NCI-H82 treated with DMSO at 0.1 percent for 48 hours (cell line): ENCODE measurements around the gene FGFR3.

Experiments used
- DNase-seq: peaks from one replicate; lab custom pipeline; 2025; ENCODE audit not compliant: unreplicated experiment; lab: John Stamatoyannopoulos, UW

FGFR3 gene

DNA sequence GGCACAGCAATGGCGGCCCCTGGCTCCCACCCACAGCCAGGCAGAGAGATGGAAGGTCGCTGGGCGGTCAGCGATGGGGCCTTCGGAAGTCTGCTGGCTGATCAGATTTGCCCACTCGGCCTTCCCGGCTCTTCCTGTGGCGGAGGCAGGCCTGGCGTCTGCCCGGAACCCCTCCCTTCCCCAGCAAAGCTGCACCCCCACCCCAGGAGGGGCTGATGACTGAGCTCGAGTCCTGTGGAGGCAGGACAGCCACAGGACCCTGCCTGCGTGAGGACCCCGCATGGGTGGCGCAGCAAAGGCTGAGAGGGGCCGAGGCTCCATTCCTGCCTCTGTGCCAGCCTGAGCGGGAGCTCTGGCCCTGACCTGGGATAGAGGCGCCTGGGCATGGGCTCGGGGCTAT is 37.0 kb upstream of the FGFR3 start:
- DNase-seq: no peak

DNA sequence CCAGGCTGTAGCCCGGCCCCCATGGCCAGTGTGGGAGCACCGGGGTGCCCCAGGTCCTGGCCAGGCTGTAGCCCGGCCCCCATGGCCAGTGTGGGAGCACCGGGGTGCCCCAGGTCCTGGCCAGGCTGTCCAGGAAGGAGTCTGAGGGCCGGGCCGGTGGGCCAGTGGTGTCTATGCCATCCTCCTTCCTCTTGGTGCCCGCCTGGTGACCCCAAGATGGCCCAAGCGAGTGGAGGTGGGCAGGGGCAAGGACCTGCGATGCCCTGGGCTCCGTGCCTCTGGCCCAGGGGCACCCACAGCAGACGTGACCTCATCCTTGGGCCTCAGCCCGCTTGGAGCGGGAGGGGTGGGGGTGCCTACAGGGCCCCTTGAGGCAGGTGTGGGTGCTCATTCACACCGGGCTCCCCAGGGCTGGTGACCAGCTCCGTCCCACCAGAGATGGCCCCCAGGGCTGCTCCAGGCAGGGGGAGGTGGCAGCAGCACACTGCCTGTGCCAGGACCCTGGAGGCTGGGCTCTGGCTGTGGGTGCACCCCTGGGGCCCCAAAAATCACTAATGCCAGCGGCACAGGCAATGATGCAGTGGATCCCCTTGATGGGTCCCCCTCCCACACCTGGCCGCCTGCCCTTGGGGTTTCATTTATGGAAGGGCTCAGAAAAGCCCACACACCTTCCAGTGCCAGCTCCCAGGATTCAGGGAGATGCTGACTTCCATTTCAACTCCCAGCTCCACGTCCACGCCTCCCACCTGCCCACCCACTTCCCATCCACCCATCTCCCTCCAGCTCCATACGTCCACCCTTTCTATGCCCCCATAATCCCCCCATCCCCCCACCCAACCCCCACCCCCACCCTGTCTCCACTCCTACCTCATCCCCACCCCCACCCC is 36.0 kb upstream of the FGFR3 start:
- no peak for DNase-seq

DNA sequence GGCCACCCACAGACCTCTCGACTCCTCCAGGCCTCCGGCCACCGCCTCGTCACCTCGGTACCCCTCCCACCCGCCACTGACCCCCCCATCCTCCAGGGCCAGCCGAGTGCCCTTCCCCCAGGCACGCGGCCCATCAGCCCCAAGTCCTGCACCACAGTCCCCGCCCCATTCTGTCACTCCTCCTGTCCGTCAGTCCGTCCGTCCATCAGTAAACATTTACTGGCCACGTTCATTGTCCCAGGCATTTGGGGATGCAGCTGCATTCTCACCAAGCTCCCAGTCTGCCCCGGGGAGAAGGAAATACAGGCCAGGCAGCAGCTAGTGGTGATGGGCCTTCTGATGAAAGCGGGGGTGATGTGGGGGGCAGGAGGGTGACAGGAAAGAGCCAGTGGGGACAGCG is 35.3 kb upstream of the FGFR3 start:
- no peak for DNase-seq

GRCh38 chr4:1758306-1759121 is 34.6 kb upstream of the FGFR3 start:
- DNase-seq: no peak

DNA sequence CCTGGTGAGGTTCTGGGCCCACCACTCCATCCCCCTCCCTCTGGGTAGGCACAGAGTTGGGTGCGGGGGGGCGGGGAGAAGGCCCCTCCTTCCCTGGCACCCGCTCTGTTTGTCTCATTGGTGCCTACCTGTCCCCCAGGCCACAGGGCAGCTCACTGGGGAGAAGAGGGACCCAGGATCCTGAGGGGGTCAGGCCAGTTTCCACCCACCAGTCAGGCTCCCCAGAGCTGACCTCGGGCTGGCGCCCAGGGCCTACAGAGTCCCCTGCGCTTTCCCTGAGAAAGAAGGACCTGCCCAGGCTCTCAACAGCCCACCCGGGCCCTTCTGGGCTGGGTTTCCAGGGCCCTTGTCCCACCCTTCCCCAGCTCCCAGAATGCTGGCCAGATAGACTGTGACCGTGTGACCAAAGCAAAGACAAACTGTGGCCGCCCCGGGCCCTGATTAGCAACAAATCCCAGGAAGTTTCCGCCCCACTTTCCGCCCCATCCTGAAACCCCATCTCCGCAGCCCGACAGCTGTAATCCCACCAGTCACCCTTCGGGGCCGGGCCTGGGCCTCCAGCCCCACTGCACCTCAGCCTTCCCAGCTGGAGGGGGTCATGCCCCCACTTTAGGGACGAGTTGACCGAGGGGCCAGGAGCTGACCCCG is 33.8 kb upstream of the FGFR3 start:
- no peak for DNase-seq

DNA sequence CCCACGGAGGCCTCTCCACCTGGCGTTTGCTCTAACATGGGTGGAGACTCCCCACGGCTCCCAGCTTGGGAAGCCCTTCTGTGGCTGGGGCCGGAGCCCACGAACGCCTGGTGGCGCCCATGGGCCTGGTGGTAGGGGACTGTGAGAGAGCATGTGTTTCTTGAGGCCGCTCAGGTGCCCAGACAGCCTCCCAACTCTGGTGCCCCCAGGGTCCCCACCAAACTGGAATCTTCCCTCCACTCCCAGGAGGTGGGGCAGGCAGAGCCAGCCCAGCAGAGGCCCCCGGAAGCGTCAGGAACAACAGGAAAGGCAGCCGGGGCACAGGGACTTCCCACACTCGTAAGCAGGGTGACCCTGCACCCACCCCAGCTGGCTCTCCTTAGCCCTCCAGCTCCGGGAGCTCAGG is 33.3 kb upstream of the FGFR3 start:
- no peak for DNase-seq

GRCh38 chr4:1760521-1761071 is 32.5 kb upstream of the FGFR3 start:
- no peak for DNase-seq

- DNase-seq: no peak
These were observed 31.9 kb upstream of the FGFR3 start for GRCh38 chr4:1761130-1761689.

DNA sequence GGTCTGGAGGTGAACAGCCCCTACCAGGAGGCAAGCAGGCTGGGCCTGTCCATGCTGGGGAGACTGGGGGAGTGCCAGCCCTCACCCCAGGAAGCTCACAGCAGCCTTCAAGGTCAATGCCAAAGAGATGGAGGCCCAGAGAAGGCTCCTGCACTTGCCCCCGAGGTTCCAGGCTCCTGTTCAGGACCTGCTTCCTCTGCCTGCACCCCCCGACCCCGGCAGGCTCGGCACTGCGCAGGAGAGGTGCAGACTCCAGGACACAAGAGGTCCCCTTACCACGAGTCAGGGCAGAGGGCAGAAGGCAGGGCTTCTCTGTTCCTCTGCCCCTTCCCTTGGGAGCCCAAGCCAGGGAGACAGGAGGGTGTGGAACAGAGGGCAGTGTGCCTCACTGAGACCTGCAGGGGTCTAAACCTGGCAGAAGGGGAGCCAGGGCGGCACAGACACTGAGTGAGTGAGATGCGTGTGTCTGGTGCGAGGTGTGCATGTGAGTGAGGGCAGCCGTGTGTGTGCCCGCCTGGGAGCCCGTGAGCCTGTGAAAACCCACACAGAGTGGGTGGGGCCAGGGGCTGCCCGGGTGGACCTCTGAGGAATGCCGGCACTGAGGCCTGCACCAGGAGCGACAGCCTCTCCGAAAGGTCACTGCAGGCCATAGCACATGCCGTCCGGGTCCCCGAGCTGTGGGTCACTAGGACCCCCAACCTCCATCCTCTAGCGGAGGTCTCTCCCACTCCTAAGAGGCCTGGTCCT is 30.7 kb upstream of the FGFR3 start:
- DNase-seq: no peak

- no peak for DNase-seq
These were observed 30.0 kb upstream of the FGFR3 start for GRCh38 chr4:1763070-1763549.

DNA sequence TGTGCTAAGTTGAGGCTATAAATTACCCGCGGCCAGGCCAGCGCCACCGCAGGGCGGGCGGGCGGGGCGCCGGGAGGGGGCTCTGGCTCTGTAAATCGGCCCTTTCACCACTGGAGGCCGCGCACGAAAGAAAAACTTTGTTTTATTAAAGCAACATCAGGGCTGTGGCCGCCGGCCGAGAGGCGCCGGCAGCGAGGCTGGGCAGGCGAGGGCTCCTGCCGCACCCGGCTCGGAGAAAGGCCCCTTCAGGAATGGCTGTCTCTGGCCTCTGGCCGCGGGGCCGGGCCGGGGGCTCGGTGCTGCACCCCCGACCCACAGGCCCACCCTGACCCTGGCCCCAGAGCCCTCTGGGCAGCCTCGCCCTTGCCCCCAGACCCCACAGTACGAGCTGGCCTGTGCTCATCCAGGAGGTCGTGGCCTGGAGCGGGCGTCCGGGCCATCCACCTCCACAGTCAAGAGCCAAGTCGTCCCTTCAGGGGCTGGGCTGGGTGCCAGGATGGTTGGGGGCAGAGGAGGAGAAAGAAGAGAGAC is 29.5 kb upstream of the FGFR3 start:
- no peak for DNase-seq

GRCh38 chr4:1764670-1765069 is 28.4 kb upstream of the FGFR3 start:
- no peak for DNase-seq

GRCh38 chr4:1765409-1766072 is 27.6 kb upstream of the FGFR3 start:
- no peak for DNase-seq

- DNase-seq: no peak
These were observed 26.7 kb upstream of the FGFR3 start for GRCh38 chr4:1766106-1767060.

- DNase-seq: peak; percentile 18
These were observed 25.9 kb upstream of the FGFR3 start for GRCh38 chr4:1767061-1767769.

DNA sequence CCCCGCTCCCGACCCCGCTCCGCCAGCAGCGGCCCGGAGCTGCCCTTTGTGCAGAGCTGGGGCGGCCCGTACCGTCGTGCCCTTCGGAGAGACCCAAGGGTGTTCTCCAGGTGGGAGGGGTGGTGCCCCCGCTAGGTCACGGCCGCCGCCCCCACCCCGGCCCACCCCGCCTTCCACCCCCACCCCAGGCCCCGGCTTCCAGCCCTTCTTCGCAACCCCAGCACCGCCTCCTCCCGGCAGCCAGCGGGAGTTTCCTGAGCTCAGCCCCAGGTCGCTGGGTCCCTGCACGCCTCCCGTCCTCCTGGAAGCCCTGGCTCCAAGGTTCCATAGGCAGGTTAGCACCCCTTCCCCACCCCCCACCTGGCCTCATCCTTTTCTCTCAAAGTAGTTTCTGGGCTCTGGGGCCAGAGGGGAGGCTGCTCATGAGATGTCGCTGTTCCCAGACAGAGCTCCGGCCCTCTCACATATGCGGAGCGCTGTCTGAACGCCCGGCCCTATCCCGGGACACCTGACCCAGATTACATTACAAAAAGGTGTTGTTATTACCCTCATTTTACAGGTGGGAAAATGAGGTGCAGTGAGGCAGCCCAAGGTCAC is 25.2 kb upstream of the FGFR3 start:
- DNase-seq: no peak

- no peak for DNase-seq
These were observed 24.6 kb upstream of the FGFR3 start for GRCh38 chr4:1768367-1769034.
